HTERT RPE-1 (cell line): ENCODE data around the gene RAB29.
"Not testable (repeated sequence)": the region's sequence is repeated elsewhere in the genome, so short reads cannot be mapped to it uniquely, and the experiment has no call there.

Experiments
- in situ Hi-C: fragments of 300-500 bp; cut with MboI; formaldehyde crosslinking; loops from 4 replicates; pipeline ENCODE4 v1.14.3; 2020; ENCODE audit warnings: low sequenced_read_pairs

RAB29 gene

GRCh38 chr1:205729945-205730610 is 45.2 kb downstream of the RAB29 start:
- in situ Hi-C loops, result no loop called here

GRCh38 chr1:205726619-205727125 is 48.6 kb downstream of the RAB29 start:
- in situ Hi-C loops, result no loop called here

GRCh38 chr1:205725514-205725913 is 49.8 kb downstream of the RAB29 start:
- in situ Hi-C loops, result no loop called here

GRCh38 chr1:205720740-205721139 is 54.5 kb downstream of the RAB29 start:
- in situ Hi-C loops, result not testable (repeated sequence)

GRCh38 chr1:205719762-205720161 is 55.5 kb downstream of the RAB29 start:
- in situ Hi-C loops, result no loop called here

GRCh38 chr1:205719015-205719414 is 56.3 kb downstream of the RAB29 start:
- in situ Hi-C loops, result no loop called here
